Suprapubic skin (tissue), 4 donors: ENCODE data around the gene SERINC2.

ENCODE experiments used
- POLR2A ChIP-seq, 2 donors: fragments of 450-650 bp; IDR thresholded peaks; one replicate each; pipeline ENCODE4 v1.6.1; 2017; ENCODE audit warnings: antibody characterized with exemption in 2 of 2, mild to moderate bottlenecking in 2 of 2, moderate library complexity in 2 of 2
- POLR2AphosphoS5 ChIP-seq, 3 donors: sonication (generic); formaldehyde crosslinking; IDR thresholded peaks; one replicate each; pipeline ENCODE4 v1.6.1; 2017; ENCODE audit warnings: antibody characterized with exemption in 3 of 3
- TF ChIP-seq, protein P1 (sequence below), 2 donors: fragments of 200-600 bp in 1 of 2; fragments of 450-650 bp in 1 of 2; sonication (generic) in 1 of 2; IDR thresholded peaks; one replicate each; pipeline ENCODE4 v1.5.1; 2016 to 2019; ENCODE audit warnings: antibody characterized with exemption in 2 of 2, mild to moderate bottlenecking in 1 of 2, moderate library complexity in 1 of 2

DNA sequence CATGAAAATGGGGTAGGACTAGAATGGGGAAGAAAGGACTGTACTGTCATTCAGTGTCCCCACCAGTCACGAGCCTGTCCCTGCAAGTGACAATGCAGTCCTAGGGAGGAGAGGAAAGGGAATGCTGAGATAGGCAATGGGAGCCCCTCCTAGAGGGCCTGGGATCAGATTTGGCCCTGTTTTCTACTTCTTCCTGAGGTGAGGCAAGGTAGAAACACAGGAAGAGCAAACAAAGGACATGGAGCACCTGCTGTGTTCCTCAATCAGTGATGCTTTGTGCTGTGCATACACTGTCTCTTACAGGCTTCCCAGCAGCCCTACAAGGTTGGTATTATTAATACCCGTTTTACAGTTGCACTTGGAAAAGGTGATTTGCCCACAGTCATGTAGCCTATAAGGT, 46.2 kb upstream of the SERINC2 start:
- TF ChIP-seq POLR2A (IDR thresholded peaks at IDR 0.05) (no peak), POLR2AphosphoS5 (IDR thresholded peaks at IDR 0.05) (no peak)
- TF ChIP-seq, protein P1, sequence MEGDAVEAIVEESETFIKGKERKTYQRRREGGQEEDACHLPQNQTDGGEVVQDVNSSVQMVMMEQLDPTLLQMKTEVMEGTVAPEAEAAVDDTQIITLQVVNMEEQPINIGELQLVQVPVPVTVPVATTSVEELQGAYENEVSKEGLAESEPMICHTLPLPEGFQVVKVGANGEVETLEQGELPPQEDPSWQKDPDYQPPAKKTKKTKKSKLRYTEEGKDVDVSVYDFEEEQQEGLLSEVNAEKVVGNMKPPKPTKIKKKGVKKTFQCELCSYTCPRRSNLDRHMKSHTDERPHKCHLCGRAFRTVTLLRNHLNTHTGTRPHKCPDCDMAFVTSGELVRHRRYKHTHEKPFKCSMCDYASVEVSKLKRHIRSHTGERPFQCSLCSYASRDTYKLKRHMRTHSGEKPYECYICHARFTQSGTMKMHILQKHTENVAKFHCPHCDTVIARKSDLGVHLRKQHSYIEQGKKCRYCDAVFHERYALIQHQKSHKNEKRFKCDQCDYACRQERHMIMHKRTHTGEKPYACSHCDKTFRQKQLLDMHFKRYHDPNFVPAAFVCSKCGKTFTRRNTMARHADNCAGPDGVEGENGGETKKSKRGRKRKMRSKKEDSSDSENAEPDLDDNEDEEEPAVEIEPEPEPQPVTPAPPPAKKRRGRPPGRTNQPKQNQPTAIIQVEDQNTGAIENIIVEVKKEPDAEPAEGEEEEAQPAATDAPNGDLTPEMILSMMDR (IDR thresholded peaks at IDR 0.05), result no peak
